SHP77 (cell line): ENCODE data around the gene DYNLT2B.
"Not testable (repeated sequence)": the region's sequence is repeated elsewhere in the genome, so short reads cannot be mapped to it uniquely, and the experiment has no call there.

ENCODE experiments used
- DNase-seq, 2 experiments: peaks; one replicate each; lab custom pipeline; 2025; lab: John Stamatoyannopoulos, UW

The DYNLT2B gene

DNA sequence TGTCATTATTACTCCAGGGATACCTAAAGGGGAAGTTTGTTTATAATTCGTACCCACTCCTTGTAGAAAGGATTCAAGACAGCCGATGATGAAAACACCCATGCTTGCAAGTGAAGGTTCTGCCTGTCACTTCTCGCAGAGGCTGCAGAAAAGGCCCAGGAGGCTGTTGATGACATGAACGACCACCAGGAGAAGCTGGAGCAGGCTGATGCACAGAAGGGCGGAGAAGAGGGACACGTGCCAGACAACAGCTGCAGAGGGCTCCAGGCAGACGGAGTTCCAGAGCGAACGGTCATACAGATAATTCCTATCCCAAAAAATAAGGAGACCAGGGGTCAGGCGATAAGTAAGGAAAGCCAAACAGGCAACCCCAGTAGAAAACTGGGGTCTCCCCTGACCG lies 5.7 kb upstream of the DYNLT2B start:
- DNase-seq: no peak

DNA sequence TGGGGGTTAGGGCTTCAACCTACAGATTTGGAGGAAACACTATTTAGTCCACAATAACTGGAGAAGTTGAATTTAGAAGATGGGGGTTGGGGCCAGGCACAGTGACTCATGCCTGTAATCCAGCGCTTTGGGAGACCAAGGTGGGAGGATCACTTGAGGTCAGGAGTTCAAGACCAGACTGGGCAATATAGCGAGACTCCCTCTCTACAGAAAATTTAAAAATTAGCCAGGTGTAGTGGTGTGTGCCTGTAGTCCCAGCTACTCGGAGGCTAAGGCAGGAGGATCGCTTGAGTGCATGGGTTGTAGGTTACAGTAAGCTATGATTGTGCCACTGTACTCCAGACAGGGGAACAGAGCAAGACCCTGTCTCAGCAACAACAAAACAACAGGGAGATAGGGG lies 5.0 kb upstream of the DYNLT2B start:
- no peak for DNase-seq

DNA sequence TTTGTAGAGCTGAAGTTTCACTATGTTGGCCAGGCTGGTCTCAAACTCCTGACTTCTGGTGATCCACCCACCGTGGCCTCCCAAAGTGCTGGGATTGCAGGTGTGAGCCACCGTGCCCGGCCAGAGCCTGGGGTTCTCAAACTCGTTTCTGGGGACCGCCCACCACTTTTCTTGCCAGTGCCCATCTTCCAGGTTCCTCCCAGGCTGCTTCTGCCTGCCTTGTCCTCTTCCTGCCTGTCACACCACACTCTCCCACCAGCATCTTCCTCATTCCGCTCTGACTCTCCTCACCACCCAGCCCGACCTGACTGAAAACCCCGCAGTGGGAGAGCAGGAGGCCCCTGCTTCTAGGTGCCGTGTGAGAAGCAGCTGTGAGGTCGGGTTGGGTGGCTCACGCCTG lies 3.1 kb upstream of the DYNLT2B start:
- no peak for DNase-seq

DNA sequence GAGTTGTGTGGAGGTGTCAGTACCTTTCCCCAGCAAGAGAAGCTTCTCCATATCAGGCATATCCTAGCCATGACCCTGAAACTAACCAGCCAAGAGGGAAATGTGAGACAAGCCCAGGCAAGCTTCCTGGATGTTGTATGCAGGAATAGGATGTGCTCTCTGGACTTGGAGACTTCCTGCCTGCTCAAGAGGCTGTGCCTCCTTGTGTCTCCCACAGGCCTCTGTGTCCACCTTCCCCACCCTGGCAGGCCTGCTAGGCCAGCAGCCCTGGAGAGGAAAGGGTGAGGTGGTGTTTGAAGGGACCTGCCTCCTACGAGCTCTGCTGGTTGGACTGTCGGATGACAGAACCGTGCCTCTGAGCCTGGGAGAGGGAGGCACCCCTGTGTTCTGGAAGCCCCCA lies 2.1 kb upstream of the DYNLT2B start:
- no peak for DNase-seq

DNA sequence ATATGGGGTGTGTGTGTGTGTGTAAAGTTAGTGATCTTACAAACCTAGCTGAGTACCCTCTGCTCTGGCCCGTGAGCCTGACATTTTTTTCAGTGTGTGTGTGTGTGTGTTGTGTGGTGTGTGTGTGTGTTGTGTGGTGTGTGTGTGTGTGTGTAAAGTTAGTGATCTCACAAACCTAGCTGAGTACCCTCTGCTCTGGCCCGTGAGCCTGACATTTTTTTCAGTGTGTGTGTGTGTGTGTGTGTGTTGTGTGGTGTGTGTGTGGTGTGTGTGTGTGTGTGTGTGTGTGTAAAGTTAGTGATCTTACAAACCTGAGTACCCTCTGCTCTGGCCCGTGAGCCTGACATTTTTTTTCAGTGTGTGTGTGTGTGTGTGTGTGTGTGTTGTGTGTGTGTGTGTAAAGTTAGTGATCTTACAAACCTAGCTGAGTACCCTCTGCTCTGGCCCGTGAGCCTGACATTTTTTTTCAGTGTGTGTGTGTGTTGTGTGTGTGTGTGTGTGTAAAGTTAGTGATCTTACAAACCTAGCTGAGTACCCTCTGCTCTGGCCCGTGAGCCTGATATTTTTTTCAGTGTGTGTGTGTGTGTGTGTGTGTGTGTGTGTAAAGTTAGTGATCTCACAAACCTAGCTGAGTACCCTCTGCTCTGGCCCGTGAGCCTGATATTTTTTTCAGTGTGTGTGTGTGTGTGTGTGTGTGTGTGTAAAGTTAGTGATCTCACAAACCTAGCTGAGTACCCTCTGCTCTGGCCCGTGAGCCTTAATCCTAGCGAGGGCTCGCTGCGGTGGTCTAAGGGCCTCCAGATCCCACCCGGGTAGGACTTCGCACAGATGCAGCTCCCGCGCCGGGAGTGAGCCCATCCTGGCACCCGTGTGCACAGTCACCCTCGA lies 997 bp downstream of the DYNLT2B start:
- DNase-seq: not testable (repeated sequence)

DNA sequence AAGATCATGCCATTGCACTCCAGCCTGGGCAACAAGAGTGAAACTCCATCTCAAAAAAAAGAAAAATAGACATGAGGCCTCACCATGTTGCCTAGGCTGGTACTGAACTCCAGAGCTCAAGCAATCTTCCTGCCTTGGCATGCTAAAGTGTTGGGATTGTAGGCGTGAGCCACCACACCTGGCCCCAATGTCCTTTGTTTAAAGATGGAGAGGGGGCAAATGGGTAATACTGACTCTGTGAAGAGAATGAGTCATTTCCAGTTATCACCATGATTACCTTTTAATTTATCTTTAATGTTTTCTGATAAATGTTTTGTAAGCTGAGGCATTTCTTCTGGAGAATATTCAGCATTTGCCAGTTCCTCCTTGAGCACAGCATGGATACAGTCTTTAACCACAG lies 2.2 kb downstream of the DYNLT2B start:
- DNase-seq: no peak

DNA sequence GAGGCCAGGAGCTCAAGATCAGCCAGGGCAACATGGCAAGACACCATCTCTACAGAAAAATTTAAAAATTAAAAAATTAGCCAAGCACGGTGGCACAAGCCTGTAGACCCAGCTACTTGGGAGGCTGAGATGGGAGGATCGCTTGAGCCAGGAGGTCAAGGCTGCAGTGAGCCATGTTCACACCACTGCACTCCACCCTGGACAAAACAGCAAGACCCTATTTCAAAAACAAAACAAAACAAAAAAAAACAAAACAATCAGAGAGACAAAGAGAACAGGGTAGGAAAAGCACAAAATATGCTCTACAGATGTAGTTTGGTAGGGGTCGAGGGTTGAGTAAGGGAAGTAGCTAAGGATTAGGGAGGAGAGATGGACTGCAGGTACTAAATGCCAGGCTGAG lies 3.4 kb downstream of the DYNLT2B start:
- DNase-seq: no peak

DNA sequence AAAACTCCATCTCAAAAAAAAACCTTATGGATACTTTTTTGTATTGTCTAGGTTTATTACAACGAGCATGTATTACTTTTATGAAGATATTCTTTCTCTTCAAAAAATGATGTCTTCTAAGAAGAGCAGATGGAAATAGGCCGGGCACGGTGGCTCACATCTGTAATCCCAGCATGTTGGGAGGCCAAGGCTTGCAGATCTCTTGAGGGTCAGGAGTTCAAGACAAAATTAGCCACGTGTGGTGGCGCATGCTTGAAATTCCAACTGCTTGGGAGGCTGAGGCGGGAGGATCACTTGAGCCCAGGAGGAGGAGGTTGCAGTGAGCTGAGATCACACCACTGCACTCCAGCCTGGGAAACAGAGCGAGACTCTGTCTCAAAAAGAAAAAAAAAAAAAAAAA lies 4.0 kb downstream of the DYNLT2B start:
- not testable (repeated sequence) for DNase-seq

DNA sequence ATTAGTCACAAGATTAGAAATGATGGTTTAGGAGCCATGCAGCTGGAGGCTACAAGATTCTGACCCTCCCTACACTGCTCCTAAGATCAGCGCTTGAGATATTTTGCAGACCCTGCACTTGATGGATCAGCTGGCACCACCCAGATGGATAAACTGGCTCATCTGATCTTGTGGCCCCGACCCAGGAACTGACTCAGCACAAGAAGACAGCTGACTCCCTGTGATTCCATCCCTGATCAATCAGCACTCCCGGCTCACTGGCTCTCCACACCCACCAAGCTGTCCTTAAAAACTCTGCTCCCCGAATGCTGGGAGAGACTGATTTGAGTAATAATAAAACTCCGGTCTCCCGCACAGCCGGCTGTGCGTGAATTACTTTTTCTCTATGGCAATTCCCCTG lies 15.1 kb downstream of the DYNLT2B start:
- DNase-seq: not testable (repeated sequence)

DNA sequence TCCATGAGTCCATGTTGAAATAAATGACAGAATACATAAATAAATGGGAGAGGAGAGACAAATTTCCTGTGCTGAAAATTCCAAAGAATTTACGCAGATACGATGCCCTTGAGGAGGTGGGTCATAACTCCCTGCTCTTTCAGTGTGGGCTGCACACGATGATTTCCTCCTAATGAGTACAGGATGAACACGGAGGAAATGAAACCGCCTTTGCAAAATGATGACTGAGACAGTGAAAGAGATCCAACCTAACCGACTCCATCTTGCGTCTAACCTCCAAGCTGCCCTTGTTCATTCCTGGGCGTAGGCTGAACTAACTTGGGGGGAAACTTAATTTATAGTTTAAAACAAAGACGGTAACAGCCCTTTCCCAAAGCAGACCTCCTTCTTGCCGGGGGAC lies 15.5 kb downstream of the DYNLT2B start:
- not testable (repeated sequence) for DNase-seq

DNA sequence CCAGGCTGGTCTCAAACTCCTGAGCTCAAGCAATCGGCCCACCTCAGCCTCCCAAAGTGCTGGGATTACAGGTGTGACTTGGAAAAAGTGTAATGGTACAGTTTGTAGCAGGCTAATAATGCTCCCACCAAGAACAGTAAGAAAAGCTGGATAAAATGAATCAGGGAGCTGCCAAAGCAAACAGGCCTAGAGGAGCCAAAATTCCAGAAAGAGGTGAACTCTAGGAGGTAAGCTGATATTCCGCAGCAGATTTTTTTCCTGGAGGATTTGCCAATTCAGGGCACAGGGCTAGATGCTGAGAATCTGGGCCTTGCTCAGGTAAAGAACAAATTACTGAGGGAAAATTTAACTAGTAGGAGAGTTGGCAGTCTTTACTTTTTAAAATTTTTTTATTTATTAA lies 19.5 kb downstream of the DYNLT2B start:
- no peak for DNase-seq

DNA sequence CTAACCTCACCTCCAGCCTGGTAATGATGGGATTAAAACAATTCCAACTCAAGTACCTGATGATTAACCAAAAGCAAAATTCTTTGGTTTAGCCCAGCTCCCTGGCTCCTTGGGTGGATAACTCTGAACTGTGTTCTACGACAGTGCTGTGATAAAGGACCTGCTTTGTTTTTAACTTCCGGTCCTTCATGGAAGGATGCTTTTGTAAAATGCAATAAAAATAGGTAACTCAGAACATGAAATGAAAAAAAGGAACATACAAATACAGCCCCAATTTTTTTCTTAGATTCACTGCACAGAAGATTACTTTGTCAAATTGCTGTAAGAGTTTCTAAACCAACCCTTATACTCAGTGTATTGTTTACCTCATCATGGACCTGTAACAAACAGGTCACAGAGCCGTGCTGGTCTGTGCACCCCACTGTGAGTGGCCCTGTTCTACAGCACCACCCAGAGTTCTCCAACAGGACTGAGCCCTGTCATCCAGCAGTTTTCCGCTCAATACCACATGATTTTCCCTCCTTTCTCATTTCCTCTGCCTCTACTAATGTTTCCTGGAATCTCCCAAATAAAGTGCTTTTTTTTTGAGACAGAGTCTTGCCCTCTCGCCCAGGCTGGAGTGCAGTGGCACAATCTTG lies 25.6 kb downstream of the DYNLT2B start:
- no peak for DNase-seq

DNA sequence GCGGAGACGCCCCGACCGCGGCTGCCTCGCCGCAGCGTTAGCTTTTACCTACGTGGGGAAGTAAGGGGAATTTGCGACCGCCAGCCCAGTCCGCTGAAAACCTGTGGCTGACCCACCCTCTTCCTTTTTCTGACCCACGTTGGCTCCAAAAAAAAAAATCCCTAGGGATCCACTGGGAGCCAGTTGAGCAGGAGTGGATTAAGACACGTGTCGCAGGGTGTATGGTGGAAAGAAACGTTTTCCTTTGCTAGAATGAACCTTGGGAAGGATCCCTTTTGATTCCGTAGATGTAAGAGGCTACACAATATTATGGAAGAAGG lies 29.9 kb downstream of the DYNLT2B start:
- no peak for DNase-seq

DNA sequence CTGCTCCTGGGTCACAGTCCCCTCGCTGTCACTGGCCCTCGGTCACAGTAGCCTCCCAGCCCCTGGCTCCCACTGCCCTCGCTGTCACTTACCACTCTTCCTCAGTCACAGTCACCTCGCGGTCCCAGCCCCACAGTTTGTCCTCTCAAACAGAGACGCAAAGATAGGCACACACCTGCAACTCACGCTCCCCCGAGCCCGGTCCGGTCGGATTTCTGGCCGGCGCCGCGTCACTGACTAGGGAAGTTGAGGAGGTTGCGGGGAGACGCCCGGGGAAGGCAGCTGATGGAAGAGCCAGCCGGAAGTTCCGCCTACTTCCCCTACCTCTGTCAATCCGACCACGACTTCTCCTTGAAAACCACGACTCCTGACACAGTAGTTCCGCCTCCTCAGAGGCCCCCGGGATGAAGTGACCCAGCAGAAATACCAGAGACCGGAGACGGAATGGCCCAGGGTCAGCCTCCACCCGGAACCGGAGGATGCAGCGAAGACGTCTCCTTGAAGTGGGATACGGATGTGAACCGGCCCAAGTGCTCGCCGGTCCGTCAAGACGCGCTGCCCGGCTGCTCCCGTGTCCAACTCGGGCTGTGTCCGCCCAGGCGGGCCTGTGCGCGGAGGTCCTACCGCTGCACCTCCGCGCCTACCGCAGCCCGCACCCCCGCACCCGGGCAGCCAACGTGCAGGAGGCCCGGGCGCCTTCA lies 30.4 kb downstream of the DYNLT2B start, which contains the start of gene PCYT1A:
TSS of gene PCYT1A (minus strand) at position 287 of the 701 bp plus-strand sequence. CDS start 17,195 bp downstream, outside the sequence.
- DNase-seq: peak; percentile 74 to 81

DNA sequence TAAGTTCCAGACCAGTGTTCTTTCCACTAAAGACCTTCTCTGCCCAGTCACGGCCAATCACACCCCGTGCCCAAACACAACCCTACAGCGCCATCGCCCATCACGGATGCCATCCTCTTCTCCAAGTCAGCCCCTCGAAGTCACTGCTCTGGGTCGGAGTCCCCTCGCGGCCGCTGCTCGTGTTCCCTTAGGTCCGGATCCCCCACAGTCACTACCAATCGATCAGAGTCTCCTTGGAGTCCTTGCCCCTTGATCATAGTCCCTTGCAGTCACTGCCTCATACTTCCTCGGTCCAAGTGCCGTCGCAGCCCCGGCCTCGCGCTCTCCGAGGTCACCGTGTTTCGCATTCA lies 31.0 kb downstream of the DYNLT2B start:
- no peak for DNase-seq

DNA sequence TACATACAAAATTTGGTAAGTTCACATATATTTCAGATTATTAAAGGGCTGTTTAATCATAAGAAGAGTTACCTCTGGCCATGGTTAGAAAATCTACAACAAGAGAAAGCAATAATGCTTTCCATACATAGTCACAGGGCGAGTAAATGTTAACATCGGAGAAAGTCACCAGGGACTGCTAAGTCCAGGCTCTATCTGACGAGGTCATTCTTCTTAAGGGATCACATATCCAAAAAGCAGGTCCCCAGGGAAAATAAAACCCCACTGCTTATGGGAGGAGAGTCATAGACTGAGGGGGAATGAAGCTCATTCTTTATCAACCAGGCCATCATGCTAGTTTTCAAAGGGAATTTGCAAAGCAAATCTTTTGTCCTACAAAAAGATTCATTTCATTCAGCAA lies 33.6 kb downstream of the DYNLT2B start:
- no peak for DNase-seq

DNA sequence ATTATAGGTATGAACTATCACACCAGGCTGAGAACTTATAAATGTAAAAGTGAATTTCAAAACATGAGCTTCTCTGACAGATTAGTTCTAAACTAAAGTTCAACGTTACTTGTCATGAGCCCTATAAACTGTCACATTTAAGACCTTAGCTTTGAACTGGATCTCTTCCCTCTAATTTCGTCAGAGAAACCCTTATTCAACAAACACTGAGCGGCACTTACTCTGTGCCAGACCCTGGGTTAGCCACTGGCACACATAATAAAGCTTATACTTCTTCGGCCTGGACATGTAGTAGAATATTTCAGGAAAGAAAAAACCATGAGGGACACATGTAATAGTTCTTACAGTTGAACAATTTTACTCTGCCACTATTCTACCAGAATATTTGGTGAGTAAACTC lies 36.1 kb downstream of the DYNLT2B start:
- no peak for DNase-seq

DNA sequence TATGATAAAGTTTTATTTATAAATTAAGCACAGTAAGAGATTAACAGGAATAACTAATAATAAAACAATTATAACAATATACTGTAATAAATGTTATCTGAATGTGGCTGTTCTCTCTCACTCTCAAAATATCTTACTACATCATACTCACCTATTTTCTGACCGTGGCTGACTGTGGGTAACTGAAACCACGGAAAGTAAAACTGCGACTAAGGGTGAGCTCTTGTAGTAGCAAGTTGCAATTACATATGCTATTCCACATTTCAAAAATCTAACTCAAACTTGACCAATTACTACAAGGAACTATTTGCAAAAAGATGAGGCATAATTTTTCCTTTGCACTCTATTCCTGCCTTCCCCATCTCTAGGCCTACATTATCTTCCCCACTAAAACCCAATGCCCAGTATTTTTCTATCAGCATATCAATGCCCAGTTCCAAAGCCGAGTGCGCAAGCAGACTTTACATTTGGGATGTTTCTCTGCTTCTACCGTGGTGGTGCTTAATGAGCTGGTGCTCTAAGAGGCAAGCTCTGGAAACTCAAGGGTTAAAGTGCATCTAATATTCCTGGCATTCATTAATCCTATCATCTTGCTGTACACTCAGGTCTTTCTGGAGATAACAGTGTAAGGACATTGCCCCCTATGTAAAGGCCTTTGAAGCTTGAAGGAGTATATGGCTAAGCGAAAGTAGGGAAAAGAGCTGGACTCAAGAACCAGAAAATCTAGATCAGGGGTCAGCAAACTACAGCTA lies 37.2 kb downstream of the DYNLT2B start:
- DNase-seq: no peak

DNA sequence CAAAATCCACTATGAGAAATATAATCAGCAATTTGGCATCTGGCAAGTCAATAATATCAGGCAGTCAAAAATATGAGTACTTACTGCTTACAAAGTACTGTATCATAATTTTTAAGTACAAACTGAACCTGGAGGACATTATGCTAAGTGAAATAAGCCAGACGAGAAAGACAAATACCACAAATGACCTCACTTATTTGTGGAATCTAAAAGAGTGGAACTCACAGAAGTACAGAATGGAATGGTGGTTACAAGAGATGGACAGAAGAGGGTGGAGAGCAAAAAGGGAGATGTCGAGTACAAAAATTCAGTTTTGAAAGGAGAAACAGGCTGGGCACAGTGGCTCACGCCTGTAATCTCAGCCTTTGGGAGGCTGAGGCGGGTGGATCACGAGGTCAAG lies 42.9 kb downstream of the DYNLT2B start:
- DNase-seq: no peak

DNA sequence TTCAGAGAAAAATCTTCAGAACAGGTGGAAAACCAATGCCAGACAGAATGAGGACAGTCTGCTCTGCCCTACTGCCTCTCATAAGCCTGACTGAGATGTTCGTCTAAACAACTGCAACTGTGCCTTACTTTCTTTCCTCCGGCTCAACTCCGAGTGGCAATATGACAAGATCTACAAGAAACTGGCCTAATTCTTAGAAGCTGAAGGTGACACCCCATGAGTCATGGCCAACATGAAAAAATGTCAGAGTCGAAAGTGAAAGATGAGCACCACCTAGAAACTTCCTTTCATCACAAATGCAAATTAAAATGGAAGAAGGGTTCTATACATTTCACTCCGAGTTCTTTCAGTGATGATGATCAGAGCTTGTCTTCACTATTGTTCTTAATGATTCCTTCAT lies 43.5 kb downstream of the DYNLT2B start:
- no peak for DNase-seq

DNA sequence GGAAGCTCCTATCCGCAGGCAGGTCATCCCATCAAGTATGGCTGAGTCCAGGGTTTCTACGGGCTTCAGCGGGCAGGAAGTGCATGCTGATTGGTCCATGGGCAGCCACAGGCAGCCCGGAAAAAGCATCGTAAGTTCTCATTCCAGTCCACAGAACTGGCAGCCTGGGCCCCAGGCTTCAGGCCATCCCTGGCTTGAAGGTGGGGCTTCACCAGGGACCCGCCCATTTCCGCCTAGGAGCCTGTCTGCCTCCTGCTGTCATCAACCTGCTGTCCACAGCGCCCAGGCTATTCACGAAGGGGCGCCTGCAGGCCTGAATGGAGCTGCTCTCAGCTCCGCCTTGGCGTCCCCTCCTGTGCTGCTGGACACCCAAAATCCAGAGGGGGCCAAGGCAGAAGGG lies 44.4 kb downstream of the DYNLT2B start:
- DNase-seq: no peak

DNA sequence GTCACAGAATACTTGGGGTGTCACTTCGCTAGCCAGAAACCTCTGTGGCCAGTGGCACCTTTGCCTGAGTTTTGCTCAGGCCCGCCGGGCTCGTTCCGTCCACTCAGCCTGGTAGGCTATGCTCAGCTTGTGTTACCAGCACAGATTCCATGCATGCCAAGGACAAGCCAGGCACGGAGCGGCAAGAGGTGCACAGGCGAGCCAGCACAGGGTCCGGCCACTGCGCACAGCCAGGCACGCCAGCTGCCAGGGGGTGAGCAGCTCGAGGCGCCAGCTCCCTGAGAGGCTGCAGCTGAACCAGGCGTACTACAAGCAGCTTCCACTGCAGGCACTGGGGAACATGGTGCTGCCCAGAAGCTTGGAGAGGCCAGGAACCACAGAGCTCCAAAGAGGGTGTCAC lies 45.2 kb downstream of the DYNLT2B start:
- DNase-seq: no peak
